KOPT-K1 (cell line): ENCODE measurements around the gene PADI1.

ENCODE experiments used
- H3K27ac ChIP-seq: fragments of 200-600 bp; sonication (generic); 2 replicates; pipeline ENCODE4 v1.5.1; 2016; ENCODE audit warnings: antibody characterized with exemption, mild to moderate bottlenecking, low read depth, low read length; ENCODE audit not compliant: poor library complexity, severe bottlenecking
- H3K36me3 ChIP-seq: fragments of 200-600 bp; sonication (generic); 2 replicates; pipeline ENCODE4 v1.5.1; 2017; ENCODE audit warnings: antibody characterized with exemption, mild to moderate bottlenecking, low read length, moderate library complexity; ENCODE audit not compliant: insufficient read depth
- H3K9me3 ChIP-seq: fragments of 200-600 bp; sonication (generic); 2 replicates; pipeline ENCODE4 v1.5.1; 2017; ENCODE audit warnings: antibody characterized with exemption, low read length, mild to moderate bottlenecking; ENCODE audit not compliant: insufficient read depth, poor library complexity, severe bottlenecking

PADI1 gene

DNA sequence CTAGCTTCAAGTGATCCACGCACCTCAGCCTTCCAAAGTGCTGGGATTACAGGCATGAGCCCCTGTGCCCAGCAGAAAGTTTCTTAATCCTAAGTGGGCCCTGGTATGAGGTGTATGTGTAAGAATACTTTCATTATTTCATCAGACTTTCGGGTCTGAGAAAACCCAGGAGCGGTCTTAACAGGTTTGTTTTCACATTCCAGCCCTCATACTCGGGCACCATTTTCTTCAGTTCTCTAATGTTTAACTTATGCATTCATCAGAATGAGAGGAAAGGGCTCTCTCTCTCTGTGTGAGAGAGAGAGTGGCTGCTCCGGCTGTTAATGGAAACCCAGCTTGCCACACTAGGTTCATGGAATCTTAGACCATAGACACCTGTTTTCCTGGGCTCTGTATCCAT is 4.2 kb upstream of the PADI1 start:
- no peak overlapping the region for H3K27ac ChIP-seq
- no peaks in the 10 kb centered on the region for H3K36me3 ChIP-seq
- no peaks in the 10 kb centered on the region for H3K9me3 ChIP-seq

DNA sequence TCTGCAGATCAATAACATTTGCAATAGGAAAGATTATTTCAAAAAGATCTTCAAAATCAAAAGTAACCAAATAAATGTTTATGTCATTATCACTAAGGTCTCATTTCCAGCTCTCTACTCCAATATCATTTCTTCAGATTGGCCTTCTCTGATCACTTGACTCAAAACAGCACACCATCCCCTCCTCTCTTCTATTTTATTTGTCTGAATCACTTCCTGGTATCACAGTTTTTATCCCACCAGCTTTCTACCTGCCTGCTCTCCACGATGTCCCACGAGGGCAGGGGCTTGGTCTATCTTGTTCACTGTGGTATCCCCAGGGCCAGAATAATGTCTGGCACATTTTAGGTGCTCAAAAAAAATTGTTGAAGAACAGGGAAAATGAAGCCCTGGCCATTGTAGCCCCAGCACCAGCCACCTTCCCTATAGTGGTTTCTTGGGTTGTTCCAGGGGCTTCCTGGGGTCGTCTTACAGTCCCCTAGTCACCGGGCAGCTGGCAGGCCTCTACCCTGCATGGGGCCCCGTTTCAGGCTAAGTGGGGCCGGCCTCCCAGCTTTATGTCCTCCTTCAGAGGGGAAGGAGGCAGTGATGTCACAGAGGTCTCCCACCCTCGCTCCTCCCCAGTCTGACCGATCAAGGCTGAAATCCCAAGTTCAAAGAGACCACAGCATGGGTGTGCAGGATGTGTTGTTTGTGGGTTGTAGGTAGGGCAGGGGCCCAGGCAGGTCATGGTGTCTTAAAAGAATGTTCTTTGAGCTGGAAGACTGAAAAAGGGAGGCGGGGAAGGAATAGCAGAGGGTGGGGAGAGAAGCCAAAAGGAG is 3.5 kb upstream of the PADI1 start:
- no peak overlapping the region for H3K27ac ChIP-seq
- H3K36me3 ChIP-seq, result no peaks in the 10 kb centered on the region
- H3K9me3 ChIP-seq, result no peaks in the 10 kb centered on the region

DNA sequence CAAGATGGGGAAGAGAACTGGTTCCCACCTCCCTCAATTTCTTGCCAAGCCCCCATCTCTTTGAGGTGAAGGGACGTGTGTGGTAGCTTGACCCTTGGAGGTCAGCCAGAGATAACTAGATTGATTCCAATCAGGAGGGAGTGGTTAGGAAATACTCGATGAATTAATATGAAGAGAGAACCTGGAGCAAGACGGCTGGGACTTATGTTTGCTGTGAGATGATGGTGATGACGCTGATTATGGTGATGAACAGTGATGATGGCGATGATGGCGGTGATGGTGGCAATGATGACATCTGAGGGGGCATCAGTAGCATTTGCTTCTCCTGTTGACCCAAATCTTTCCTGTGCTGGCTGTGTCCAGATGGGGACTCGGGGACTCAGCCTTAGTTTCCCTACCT is 724 bp downstream of the PADI1 start:
- Histone ChIP-seq H3K27ac (no peak overlapping the region), H3K9me3 (no peaks in the 10 kb centered on the region)

DNA sequence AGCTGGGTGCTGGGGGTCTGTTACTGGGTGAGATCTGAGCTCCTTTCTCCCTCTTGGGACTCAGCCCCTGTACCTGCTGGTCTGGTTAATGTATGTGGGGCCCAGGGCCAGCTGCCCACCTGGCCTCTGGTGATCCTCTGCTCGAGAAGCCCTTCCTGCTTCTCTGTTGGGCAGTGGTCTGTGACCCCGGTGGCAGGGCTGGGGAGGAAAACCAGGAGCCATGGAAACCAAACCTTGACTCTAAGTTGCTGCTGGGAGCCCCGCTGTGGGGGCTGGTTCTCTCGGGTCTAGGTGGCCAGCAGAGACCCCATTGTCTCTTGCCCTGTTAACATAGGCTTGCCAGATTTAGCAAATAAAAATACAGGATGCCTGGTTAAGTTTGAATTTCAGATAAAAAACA is 1.3 kb downstream of the PADI1 start:
- H3K36me3 ChIP-seq, result no peaks in the 10 kb centered on the region
- H3K27ac ChIP-seq, result no peak overlapping the region
- H3K9me3 ChIP-seq, result no peaks in the 10 kb centered on the region

More for the DNA sequence above, 724 bp downstream of the PADI1 start:
- H3K36me3 ChIP-seq, result no peaks in the 10 kb centered on the region

DNA sequence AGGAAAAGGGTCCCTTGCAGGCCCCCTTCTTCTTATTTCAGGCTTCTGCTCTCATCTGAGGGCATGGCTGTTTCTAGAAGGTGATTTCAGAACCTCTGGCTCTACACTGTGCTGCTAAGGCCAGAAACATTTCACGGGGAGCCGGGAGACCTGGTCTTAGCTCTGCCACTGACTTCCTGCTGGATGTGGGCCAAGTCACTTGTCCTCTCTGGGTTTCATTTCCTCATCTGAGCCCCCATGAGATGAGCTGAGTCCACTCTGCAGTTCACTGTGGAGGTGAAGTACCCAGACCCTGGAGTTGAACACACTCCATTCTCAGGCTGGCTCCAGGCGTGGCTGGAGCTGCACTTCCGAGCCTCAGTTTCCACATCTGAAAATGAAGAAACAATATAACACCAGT is 2.1 kb downstream of the PADI1 start:
- no peaks in the 10 kb centered on the region for H3K9me3 ChIP-seq
- no peak overlapping the region for H3K27ac ChIP-seq
- H3K36me3 ChIP-seq, result no peaks in the 10 kb centered on the region

DNA sequence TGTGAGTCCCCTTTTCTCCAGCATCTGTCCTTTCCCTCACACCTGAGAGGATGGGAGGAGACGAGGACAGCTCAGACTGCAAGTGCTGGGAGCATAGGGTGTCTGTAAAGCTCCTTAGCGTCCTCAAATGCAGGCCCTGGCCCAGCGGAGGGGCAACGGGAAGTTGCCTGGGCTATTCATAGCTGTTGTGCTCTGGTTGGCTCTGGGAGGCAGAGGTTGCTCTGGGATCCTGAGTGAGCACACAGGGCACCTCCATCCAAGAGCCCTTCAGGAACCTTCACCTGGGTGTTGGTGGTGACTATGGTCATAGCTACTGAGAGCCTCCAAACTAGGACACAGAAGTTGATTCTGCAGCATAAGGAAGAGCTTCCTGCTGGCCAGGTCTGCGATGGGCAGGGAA is 2.6 kb downstream of the PADI1 start:
- Histone ChIP-seq H3K36me3 (no peaks in the 10 kb centered on the region), H3K27ac (no peak overlapping the region), H3K9me3 (no peaks in the 10 kb centered on the region)

DNA sequence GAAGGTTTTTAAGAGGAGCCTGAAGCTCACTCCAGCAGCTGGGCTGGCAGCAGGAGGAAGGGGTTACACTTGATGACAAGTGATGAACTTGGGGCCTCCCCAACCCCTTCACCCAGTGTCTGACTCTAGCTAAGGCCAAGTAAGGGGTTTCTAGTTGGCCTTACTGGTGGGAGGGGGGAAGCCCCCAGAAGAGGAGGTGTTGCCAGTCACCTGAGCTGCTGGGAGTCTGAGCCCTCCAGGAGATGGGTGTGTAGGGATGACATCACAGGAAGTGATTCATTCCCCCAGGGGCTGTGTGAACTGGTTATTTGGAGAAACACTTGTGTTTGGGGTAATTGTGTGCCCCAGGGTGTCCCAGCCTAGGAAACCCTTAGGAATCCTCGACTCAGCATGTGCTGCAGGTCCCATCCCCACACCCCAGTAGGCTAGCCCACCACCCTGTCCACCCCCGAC is 3.1 kb downstream of the PADI1 start:
- H3K9me3 ChIP-seq, result no peaks in the 10 kb centered on the region
- H3K36me3 ChIP-seq, result no peaks in the 10 kb centered on the region
- H3K27ac ChIP-seq, result no peak overlapping the region

DNA sequence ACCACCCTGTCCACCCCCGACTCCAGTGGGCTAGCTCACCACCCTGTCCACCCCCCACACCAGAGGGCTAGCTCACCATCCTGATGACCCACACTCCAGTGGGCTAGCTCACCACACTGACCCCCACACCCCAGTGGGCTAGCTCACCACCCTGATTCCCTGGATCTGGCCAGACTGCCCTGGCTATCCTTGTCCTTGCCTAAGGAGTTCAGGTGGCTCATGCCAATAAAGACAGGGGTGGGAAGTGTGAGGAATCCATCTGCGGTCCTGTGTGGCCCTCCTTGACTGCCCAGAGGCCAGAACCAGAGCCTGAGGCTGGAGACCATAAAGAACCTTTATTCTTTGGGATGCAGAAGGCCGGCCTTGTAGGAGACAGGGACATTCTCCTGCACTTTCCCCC is 3.6 kb downstream of the PADI1 start:
- H3K9me3 ChIP-seq, result no peaks in the 10 kb centered on the region
- no peaks in the 10 kb centered on the region for H3K36me3 ChIP-seq
- no peak overlapping the region for H3K27ac ChIP-seq

DNA sequence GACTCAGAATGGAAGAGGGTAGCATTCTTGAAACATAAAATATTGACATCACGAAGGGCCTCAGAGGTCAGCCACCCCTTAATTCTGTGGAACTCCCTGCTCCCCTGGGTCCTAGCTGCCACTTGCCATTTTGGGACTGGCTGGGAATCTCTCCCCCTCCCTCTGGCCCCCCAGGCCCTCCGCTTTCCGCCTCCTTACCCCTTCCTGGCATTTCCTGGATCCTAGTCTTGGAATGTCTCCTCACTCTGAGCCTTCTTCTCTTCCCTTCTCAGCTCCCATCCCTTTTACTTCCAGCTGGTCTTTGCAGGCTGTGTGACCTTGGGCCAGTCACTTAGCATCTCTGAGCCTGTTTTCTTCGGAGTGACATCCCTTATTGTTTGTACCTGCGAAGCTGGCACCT is 4.5 kb downstream of the PADI1 start:
- H3K9me3 ChIP-seq, result no peaks in the 10 kb centered on the region
- no peaks in the 10 kb centered on the region for H3K36me3 ChIP-seq
- H3K27ac ChIP-seq, result no peak overlapping the region

DNA sequence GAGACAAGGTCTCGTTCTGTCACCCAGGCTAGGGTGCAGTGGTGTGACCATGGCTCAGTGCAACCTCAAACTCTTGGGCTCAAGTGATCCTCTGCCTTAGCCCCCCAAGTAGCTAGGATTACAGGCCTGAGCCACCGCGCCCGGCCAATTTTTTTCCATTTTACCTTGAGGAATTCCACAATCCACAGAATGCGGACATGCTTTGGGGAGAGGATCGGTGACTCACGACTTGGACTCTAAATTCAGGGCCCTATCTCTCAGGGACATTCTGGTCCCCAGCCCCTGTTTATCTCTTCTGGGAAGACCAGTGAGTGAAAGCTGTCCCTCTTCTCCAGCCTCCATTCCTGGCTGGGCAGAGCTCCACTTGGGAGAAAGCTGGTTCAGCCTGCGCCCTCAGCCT is 5.2 kb downstream of the PADI1 start:
- no peak overlapping the region for H3K27ac ChIP-seq
- no peaks in the 10 kb centered on the region for H3K36me3 ChIP-seq
- H3K9me3 ChIP-seq, result no peaks in the 10 kb centered on the region

DNA sequence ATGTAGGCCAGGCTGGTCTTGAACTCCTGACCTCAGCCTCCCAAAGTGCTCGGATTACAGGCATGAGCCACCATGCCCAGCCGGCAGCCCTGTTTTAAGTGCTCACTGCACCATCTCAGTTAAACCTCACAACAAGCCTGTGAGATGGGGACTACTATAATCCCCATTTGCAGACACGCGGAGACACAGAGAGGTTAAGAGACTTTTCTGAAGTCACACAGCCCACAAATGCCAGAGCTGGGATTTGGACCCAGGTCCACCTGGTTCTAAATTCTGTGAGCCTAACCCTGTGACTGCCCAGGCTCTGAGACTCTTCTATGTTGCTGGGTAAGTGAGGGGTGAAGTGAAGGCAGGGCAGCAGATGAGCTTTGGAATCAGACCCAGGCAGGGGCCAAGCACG is 6.4 kb downstream of the PADI1 start:
- Histone ChIP-seq H3K9me3 (no peaks in the 10 kb centered on the region), H3K36me3 (no peaks in the 10 kb centered on the region), H3K27ac (no peak overlapping the region)

DNA sequence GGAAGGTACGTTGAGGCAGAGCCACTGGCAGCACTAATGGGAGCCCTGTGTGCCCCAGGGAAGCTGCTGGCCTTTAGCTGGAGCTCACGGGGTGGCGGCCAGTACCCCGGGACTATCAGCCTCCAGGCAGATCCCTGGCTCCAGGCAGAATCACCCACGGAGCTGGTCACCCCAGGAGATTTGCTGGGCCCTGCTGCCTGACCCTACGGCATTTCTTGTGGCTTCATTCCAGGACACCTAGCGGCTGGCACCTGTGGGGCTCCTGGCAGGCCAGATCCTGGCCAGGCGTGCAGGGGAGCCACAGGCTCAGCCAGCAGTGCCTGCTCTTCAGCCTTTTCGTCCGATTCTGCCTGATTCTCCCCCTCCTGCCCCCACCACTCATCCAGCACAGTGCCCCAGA is 7.1 kb downstream of the PADI1 start:
- no peak overlapping the region for H3K27ac ChIP-seq
- H3K9me3 ChIP-seq, result no peaks in the 10 kb centered on the region
- H3K36me3 ChIP-seq, result no peaks in the 10 kb centered on the region

DNA sequence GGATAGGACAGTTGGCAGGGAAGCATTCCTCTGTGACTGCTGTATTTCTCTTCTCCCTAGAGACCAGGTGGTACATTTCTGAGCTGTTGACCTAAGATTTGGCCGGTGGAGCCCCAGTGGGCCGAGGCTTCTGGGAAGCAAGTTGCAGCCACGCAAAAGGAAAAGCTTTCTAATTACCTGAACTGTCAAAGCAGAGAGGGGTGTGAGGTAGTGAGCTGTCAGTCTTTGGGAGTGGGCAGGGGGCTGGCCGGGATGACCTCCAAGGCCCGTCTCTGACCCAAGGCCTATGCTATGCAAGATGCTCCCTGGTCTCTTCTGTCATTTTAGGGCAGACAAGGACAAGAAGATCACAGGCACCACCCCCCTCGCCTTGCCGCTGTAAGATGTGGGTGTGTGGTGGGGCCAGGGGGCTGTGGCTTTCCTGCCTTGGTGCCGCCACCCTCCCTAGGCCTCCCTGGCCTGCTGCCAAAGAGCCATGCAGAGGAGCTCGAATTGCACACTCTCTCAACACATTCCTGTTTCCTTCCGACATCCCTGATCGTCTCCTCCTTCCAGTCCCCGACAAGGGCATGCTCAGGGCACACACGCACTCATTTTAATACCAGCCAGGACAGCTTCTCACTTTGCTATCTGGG is 7.7 kb downstream of the PADI1 start:
- Histone ChIP-seq H3K9me3 (no peaks in the 10 kb centered on the region), H3K27ac (no peak overlapping the region), H3K36me3 (no peaks in the 10 kb centered on the region)

DNA sequence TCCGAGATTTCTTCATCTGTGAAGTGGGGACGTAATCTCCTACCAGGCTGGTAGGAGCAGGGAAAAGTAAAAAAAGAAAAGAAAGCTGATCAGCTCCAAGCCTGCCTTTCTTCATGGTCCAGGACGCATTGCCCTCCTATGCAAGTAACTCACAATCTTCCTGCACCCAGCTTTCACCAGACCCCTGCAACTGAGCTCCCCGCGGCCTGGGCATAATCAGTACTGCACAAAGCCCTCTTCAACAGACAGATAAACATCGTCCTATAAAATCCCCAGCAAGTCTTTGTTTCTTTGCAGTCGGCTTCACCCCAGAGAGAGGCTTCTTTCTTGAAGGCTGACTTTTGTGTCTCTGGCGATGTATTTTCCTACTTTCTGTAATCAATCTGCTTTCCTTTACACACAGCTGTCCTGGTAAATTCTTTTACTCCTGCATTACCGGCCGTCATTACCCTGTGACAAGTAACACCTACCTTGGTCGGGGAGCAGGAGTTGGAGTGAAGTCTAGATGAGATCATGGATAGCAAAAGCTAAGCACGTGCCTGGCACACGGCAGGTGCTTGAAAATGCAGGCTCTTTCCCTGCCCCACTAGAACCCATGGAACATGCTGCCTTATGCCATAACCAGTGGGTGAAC is 8.3 kb downstream of the PADI1 start:
- Histone ChIP-seq H3K9me3 (no peaks in the 10 kb centered on the region), H3K36me3 (no peaks in the 10 kb centered on the region), H3K27ac (no peak overlapping the region)

DNA sequence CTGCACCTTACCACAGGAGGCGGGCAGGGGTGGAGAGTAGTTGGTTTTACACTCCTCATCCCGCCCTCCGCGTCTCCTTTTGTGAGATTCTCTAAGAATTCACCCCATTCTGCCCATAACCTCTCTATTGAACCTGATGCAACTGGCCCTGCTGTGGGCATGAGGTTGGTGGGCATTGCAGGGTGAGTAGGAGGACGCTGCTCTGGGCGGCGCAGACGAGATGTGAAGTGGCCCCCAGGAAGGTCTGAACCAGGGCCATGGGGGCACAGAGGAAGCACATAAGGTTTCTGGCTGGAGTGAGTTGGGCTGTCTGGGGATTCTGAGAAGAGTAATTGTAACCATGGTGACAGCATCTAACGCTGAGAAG is 8.8 kb downstream of the PADI1 start:
- Histone ChIP-seq H3K36me3 (no peaks in the 10 kb centered on the region), H3K27ac (no peak overlapping the region), H3K9me3 (no peaks in the 10 kb centered on the region)
